CD4-positive, alpha-beta T cell treated with Interleukin-21 for 1 hour (primary cell): Measurements from ENCODE around the gene ANKRD35.
"Not testable (repeated sequence)": the region's sequence is repeated elsewhere in the genome, so short reads cannot be mapped to it uniquely, and the experiment has no call there.

ENCODE experiments used
- DNase-seq: peaks from one replicate; pipeline ENCODE4 v3.0.0-alpha.2; 2020

Gene ANKRD35

DNA sequence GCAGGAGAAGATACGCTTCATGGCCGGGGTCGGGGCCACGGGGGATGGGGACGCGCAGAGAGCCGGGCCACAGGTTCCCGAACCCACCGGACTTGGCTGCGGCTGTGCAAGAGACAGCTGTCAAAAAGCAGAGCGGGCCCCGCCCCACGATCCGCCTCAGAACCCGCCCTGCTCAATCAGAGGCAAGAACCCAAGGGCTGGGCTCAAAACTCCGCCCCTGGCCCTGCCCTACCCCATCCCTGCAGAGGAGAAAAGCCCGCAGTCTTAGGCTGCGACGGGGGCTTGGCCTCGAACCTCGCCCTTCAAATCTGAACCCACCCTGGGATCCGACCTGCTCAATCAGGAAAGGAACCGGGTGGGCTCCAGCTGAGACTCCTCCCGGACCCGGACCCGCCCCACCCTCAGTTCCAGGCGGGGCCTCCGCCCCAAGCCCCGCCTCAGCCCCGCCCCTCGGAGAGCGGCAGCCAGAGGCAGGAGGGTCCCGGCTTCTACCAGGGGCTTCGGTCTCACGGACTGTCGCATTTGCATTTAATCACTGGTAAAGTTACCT, at the start of gene ANKRD35:
TSS of gene ANKRD35 (minus strand) at position 129 of the 550 bp plus-strand sequence. CDS start at position 21, 108 bp downstream.
- peak; percentile 86 for DNase-seq

- DNase-seq = peak; percentile 56
Observed at GRCh38 chr1:145932522-145933009, 46.9 kb upstream of the ANKRD35 start.

- DNase-seq = no peak
Observed at GRCh38 chr1:145927916-145928643, 42.4 kb upstream of the ANKRD35 start.

- DNase-seq = peak; percentile 98
Observed at GRCh38 chr1:145927063-145927886, 41.6 kb upstream of the ANKRD35 start, which contains the start of gene RBM8A. Gene RBM8A (minus strand): TSS chr1:145927484. CDS start chr1:145927426, 58 bp downstream.

DNA sequence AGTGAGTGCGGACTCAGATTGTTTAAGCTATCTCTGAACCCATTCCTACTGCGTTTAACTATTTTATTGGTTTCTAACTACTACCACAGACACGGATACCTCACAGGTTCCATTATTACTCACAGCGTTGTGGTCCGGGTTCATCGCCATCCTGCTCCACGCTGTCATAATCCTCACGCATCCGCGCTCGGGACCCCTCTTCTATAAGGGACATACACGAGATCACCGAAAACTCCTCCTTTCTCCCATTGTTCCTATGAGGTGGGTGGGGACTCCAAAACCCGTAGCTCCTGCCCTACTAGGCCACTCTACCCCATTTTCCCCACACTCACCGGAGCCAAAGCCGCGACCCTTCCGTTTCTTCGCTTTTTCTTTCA, 41.0 kb upstream of the ANKRD35 start:
- no peak for DNase-seq

DNA sequence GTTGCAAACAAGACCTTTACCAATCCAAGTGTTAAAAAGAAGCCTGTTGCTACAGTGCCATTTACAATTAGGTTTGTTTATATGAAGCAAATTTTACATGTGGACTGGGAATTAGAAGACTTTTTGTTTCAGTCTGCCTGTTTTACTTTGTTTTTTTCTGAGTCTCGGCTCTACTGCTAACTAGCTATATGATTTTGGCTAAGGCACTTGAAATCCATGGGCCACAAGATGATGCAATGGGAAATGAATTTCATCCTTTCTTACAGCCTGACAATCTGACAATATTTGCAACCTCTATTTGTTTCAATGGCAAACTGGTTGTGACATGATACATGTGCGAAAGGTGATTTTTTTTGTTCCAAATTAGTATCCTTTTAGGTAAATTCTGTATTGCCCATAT, 36.6 kb upstream of the ANKRD35 start:
- DNase-seq = no peak

GRCh38 chr1:145920297-145920696, 34.6 kb upstream of the ANKRD35 start:
- not testable (repeated sequence) for DNase-seq

DNA sequence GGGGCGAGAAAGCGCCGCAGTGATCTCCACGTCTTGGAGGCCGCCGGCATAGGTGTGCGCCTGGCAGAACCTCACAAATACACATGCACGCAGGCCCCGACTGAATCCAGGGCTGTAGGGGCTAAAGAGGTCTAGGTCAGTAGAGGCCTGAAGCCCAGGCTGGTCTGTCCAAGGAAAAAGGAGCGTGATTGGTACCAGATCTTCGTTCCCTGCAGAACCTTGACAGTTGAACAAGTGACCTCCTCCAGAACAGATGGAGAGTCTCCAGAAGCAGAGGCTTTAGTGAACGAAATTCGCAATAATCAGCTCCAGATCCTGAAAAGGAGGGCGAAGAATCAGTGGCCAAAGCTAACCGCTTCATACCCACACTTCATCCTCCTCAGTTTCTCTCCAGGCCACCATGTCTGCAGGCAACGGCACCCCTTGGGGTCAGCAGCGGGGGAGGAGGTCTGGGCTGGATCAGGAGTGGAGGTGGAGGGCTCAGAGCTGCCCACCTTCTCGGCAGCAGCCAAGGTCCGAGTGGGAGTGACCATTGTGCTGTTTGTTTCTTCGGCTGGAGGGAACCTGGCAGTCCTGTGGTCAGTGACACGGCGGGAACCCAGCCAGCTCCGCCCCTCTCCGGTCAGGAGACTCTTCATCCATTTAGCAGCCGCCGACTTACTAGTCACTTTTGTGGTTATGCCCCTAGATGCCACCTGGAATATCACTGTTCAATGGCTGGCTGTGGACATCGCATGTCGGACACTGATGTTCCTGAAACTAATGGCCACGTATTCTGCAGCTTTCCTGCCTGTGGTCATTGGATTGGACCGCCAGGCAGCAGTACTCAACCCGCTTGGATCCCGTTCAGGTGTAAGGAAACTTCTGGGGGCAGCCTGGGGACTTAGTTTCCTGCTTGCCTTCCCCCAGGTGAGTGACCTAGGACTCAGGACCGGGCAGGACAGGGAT, 33.6 kb upstream of the ANKRD35 start:
- no peak for DNase-seq

- DNase-seq = peak; percentile 95
Observed at GRCh38 chr1:145918144-145918991, 32.7 kb upstream of the ANKRD35 start, which contains the start of gene PEX11B. Gene PEX11B (minus strand): TSS chr1:145918717. CDS start chr1:145918688, 29 bp downstream.

DNA sequence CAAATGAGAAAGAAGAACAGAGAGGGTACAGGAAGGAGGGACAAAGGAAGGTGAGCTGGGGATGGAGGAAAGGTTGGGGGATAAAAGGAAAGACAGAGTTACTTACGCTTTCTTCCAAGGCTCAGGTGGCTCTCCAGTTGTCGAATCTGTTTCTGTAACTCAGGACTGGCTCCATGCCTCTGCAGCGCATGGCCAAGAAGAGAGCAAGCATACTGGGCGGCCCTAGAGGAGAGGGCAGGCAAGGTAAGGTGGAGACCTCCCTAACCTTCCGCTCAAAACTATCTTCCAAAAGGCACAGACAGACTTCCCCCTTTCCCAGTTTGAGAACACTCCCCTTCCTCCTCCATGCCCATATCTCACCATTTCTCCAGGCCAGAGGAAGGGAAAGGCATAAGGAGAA, 31.9 kb upstream of the ANKRD35 start:
- DNase-seq = no peak

DNA sequence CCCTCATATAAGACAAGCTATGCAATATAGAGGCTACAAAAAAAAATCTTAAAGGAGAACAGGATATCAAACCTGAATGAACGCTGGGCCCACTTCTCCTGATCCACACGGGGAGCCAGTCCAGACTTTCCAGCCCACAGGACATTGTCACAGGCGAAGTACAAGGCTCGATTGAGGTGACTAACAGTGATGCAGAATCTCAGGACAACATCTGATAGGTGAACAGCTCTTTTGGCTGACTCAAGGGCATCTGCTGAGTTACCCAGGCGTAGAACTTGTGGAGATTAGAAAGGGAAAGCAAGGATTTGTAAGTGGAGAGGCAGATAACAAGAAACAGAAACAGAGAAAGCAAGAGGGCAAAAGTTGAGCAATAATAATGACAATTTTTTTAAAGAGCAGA, 31.1 kb upstream of the ANKRD35 start:
- DNase-seq = no peak

DNA sequence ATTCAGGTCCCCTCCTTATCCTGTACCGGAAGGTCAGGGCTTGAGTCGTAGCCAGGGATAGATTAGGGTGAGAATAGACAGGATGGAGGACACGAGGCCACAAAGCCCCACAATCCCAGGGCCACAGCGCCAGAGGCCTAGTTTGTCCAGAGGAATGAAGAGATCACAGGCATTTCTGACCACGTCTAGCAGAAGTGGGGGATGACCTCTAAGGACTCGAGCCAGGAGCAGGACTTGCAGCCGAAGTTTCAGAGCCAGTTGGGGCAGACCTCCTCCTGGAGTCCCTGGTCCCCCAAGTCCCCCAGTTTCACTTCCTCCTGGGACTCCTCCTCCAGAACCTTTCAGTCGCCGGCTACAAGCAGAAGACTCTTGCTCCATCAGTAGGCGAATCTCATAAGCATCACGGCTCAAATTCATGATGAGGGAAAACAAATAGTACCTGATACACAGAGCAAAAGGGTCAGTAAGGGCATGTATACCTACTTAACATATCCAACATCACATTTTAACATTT, 26.5 kb upstream of the ANKRD35 start:
- DNase-seq = no peak

DNA sequence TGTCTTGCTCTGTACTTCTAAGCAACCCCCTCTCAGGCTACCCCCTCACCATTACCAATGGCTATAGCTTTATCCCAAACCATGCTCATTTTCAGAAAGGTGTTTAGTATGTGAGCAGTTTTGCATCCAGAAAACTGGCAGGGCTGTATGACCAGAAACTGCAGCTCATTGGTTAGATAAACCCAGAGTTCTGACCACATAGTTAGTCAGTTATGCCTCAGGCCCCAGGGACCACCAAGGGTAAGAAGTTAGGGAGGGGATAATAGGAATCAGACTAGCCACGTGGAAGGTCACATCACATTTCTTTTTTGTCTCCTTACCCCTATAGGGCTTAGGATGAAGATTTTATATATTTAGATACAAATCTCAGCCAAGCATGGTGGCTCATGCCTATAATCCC, 23.0 kb upstream of the ANKRD35 start:
- DNase-seq = no peak

DNA sequence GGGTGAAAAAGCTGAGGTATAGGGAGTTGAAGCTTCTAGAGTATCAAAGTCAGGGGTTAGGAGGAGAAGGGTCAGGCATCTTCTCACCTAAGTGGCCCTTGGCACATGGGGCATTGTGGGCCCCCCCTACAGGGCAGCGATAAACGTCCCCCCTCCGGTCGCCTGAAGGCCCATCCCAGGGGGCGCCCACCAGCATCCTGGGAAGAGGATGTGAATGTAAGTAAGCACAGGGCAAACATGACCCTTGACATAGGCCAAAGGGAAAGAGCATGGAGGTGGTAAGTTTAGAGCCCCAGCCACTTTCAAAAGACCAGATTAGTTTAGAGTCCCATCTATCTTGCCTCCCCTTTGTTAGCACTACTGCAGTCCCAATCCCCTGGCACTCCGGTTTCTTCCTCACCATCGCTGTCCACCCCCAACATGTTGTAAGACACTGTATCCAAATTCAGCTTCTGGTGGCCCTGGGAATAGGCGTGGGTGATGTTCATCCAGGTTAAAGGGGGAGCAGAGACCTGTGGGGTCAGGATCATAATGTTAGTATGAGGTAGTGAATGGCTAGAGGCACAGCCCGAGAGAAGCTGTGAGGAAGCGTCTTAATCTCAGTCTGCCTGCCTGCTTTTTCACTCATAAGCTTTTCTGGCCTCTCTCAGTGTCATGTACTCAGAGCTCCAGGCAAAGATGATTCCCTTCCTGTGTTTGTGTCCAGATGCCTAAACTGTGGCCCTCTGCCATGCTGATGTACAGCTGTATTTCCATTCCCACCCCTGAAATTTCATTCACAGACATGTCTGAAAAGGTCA, 21.5 kb upstream of the ANKRD35 start:
- no peak for DNase-seq

DNA sequence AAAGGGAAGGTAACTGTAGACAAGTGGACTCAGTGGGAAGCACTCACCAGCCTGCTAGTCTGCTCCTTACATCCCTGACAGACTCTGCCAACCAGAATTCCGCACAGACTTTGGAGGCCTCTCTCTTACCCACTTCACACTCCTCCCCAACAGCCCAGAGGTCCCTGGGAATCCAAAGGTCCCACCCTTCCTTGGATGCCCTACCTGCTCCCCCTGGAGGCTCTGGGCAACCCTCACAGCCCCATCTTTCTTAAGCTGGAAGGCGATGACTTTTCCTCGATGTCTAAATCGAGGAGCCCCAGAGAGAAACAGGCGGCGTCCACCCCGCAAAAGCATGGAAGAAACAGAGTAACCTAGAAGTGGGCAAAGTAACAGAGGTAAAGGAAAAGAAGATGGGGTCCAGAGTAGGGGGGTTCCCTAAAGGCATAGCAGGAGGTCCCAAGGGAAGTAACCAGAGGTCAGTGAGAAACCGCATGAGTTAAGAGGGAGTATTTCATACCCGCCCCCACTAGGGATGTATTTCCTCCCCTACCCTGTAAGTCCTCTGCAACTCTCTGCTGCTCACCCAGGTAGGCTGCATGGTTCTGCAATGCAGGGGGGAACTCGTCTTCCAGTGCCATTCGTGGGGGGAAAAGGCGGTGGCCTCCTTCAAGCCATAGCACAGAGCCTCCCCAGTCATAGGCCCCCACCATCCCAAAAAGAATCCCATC, 15.8 kb upstream of the ANKRD35 start:
- no peak for DNase-seq

DNA sequence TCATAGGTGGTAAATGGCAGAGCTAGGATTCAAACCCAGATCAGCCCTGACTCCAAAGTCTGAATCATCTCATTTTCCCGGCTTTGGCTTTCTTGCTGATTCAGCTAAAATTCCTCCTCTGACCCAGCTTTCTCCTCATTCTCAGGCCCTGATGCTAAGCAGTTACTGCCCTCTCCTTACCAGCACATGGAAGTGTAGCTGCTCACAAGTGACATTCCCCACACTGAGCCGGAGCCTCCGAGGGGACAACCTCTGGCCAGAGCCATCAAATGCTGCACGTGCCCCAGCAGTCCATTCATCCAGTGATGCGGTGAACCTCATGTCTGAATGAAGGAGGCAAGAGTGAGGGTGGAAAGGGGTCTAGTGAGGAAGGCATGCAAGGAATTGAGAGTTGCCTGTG, 13.1 kb upstream of the ANKRD35 start:
- DNase-seq = no peak

GRCh38 chr1:145897969-145898368, 12.3 kb upstream of the ANKRD35 start:
- no peak for DNase-seq

- DNase-seq = no peak
Observed at GRCh38 chr1:145895471-145895870, 9.8 kb upstream of the ANKRD35 start.

DNA sequence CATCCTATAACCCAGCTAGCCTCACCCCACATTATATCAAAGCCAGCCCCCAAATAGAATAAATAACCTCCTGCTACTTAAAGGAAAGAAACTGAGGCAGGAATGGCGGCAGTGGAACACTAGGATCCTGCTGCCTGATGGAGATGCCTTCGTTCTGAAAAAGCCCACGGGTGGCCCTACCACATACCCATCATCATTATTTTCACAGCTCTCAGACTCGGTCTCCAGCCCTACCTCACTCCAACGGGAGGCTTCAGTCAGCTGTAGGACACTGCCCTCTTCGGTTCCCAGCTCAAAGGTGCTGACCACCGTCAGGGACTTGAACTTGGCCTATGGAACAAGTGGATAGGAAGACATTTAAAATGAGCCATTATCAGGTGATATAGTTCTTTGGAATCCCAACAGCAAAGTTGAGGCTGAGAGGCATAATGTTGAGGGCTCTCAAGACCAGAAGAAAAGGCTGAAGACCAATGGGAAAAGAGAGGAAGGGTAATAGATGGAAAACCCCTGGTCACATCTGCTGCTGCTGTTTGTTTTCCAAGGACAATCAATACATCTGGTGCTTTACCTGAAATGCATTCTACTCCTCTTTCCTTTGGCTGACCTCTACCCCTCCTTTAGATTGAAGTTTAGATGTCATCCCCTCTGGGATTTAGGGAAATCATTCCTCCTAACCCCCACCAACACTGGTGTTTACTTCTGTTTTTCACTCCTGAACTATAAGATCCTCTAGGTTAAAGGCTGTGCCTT, 7.8 kb upstream of the ANKRD35 start:
- no peak for DNase-seq
